T-helper 9 cell (primary cell): Measurements from ENCODE around the gene SALL1.

ENCODE experiments used
- DNase-seq: peaks from one replicate; pipeline ENCODE4 v3.0.0-alpha.2; 2020

SALL1 gene

DNA sequence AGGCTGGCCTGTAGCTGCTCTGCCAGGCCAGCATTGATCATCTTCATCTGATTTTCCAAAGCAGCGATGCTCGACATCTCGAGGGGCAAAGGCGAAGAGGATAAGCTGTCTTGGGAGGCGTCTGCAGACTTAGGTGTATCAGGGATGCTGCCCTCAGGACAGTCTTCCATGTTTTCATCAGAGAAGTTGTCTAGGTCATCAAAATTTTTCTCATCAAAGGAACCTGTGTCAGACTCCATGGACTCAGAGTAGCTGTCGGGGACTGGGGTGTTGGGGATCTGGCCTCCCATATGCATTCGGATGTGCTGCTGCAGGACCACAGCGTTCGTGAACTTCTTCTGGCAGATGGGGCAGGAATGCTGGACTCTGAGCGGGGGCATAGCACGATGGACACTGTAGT lies 11.5 kb downstream of the SALL1 start:
- no peak for DNase-seq

DNA sequence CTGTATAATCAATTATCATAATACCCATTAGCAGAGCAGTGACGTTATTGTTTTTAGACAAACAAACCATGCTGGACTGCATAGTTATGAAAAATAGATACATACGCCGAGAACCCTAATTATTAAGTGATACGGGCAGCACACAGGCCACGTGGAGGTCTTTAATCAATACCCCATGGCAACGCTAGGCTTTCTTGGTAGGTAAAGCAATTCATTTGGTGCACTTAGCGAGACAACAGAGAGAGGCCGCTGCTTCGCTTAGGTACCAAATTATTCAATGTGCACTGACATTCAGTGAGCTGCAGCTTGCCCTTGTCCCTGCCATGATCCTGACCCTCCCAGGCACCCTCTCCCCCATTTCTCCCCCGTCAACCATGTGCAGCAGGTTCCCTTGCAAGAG lies 12.9 kb downstream of the SALL1 start:
- DNase-seq: no peak

DNA sequence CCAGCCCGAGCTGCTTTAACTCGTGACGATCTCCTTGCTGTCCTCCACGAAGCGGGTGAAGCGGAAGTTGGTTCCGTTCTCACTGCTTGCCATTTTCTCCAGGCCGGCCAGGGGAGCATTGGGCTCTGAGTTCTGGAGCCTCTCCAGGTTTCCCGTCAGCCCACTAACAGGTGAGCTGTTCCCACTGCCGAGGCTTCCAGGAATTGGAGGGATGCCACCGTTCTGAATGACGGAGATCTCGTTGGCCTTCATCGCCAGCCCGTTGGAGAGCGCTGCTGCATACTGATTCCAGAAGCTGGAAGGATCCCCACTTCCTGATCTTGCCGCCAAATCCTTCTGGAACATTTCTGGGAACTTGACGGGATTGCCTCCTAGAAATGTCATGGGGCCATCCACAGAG lies 14.0 kb downstream of the SALL1 start:
- no peak for DNase-seq

DNA sequence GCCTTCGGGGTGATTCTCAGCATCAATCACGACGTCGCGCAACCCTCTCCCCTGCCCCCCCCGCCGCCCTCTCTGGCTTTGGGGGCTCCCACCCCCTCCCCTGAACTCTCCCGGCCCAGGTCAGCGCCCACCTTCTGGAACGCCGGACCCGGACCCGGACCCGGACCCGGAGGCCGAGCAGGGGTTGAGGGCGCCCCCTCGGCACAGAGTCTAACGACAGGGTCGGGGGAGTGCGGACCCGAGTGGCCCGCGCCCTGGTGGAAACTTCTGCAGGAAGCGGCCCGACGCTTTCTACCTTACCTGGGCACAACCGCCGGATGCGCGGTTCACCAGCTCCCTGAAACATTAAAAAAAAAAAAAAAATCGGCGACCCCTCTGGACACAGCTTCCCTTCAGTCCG lies 16.2 kb downstream of the SALL1 start:
- DNase-seq: no peak

DNA sequence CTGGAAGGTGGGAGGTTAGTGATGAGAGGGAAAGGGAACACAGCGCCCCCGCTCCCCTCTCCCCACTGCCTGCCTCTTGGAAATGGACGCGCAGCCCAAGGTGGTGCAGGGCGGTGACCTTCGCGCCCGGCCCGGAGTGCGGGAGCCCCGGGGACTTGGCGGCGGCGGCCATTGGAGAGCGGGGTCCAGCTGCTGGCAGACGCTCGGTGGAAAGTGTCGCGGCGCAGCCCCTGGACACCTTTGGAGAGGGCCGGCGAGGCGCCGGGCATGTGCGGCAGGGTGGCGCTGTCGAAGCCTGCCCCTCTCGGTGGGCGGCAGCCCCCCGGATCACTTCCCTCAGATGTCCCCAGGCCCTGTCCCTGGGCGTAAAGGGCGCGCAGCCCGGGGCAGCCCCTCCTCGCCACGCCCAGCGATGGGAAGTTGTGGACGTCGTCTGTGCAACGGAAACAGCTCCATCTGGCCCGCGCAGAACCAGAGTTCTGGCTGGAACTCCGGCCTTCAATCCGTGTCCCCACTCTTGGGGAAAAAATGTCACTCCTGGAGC lies 16.7 kb downstream of the SALL1 start:
- DNase-seq: no peak

DNA sequence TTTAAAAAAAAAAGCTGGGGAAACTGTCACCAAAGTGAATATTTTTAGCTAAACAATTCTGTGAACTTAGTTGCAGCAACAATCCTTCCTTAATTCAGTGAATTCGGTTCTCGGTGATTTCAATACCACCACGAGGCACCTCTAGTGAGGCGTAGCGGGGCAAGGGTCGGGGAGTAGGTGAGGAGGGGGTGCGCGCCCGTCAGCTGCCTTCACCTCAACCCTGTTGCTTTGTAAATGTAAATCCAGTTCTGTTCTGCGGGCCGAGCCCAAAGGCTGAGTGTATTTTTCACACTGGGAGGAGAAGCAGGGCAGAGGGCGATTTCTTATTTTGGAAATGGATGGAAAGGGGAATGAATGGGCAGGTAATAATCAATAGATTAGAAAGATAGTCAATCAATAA lies 17.4 kb downstream of the SALL1 start:
- DNase-seq: no peak

DNA sequence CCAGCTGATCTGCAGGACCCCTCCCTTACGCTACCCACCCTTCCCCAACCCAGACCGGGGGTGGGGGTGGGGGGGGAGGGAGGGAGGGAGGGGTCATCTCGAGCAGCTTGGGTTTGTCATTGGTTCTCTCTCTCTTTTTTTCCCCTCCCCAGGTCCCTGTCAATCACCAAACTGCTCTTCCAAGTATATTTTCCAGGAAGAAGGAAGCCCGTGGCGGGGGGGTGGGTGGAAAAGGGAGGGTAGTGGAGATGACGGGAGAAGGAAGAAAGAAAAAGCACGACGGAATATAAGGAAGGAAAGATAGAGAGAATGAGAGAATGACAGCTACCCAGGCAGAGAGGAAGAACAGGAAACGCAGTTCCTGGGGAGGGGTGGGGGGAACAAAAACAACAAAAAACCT lies 17.9 kb downstream of the SALL1 start:
- no peak for DNase-seq

DNA sequence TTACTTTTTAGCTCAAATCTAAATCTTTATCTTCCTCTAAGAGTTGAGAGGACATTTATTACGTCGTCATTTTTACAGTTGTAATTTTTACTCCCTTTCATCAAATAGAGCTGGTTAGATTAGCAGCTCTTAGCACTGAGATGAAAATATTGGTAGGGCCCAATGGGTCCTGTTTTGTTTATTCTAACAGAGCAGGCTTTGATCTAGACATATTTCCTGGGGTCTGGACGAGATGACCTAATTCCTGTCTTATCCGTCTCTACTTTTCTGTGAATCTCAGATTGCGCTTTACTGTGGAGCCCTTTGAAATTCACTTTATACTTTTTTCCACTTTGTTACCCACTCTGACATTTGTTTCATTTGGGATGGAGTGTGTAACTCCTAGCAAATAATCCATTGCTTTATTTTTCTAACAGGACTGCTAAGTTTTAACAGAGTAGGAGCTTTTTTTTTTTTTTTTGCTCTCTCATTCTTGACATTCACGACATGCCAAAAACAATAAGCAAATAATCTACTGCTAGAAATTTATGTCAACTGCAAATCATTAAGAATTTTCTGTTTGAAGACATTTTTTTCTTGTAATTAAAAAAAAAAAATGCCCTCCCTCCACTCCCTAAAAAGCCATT lies 18.5 kb downstream of the SALL1 start:
- no peak for DNase-seq

DNA sequence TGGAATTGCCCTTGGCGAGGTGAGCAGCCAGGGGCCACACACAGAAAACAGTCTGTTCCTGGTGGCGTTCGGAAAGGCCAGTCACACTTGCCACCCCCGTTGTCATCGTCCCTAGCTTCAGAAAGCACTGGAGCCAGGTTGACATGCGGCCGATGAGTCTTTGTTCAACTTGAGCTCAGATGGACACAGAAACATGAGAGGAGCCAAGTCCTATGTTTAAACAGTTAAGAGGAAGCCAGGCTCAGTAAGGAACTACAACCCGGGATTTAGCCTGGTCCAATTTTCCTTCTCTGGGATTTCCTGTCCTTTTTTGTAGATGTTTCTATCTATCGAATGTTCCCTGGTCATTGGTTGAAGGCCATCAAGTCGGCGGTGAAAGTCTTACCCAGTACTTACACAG lies 19.5 kb downstream of the SALL1 start:
- DNase-seq: no peak

DNA sequence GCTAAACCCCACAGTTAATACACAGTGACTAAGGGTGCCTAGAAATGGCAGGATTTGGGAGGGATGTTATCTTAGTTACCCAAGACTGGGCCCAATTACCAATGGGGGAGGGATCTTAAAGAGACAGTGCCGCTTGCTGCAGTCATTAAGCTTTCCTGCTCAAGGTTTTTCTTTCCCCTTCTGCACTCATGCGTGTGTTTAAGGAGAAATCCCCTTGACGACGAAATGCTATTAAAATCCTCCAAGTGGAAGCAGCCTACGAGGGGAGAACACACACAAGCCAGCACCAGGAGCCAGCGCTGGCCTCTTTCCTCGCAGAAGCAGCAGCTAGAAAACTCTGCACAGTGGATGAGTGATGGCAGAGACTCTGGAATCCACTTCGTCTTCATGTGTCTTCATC lies 22.0 kb downstream of the SALL1 start:
- no peak for DNase-seq

DNA sequence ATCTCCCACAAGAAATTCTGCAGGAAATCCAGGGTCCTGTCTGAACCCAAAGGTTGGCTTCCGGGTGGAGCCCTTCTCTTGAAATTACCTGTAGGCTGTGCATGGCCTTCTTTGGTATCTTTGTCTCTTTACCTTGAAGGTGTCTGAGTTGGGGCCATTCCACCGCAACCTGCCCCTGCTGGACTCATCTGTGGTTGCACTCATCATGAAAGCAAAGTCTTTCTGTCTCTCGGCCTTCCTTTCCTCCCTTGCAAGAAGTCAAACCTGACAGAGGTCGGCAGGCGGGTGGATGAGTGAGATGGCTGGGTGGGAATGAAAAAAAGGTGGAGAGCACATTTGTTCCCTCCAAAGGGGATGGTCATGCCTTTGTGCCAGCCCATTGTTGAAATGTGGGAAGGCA lies 25.1 kb downstream of the SALL1 start:
- DNase-seq: no peak

DNA sequence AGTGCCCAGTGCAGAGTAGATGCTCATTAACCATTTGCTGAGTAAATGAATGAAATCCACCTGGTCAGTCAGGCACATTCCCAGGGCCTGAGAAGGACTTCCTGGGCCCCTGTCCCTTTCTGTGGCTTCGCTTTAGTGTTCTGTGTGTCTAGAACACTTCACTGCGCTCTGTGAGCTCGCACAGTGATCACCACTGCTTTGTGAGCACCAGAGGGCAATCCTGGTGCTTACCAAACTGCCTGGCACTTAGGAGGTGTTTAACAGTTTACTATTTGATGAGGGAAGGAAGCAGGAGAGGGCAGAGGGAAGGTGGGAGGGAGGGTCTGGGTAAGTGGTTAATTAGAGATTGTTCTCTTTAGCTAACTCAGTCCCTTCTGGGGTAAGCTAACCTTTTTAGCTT lies 26.2 kb downstream of the SALL1 start:
- no peak for DNase-seq

DNA sequence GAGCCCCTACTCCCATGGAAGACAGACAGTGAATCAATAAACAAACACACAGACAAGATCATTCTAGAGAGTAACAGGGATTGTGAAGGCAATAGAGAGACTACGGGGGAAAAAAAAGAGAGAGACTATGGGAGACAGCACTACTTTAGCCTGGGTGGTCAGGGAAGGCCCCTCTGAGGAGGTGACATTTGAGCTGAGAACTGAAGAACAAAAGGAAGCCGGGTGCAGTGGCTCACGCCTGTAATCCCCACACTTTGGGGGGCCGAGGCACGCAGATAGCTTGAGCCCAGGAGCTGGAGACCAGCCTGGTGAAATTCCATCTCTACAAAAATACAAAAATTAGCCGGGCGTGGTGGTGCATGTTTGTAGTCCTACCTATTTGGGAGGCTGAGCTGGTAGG lies 29.2 kb downstream of the SALL1 start:
- DNase-seq: no peak

DNA sequence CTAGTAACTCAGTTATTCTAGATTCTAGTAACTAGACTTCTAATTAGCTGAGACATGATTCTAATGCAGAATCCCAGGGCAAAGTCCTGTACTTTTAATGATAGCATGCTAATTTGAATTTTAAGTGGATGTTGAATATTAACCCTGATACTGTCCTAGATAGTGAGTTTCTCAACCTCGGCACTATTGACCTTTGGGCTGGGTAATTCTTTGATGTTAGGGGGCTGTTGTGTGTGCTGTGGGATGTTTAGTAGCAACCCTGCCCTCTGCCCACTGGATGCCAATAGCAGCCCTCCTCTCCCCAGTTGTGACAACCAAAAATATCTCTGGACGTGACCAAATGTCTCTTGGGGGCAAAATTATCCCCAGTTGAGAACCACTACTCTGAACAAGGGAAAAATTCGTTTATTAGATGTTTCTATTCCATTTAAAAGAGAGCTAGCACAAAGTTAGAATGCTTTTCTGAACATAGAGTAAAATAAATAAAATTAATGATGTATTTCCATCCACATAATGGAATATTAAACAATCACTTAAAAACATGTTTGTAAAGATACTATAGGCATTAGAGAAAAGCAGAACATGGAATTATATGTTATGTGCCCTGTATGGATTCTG lies 30.2 kb downstream of the SALL1 start:
- DNase-seq: no peak

DNA sequence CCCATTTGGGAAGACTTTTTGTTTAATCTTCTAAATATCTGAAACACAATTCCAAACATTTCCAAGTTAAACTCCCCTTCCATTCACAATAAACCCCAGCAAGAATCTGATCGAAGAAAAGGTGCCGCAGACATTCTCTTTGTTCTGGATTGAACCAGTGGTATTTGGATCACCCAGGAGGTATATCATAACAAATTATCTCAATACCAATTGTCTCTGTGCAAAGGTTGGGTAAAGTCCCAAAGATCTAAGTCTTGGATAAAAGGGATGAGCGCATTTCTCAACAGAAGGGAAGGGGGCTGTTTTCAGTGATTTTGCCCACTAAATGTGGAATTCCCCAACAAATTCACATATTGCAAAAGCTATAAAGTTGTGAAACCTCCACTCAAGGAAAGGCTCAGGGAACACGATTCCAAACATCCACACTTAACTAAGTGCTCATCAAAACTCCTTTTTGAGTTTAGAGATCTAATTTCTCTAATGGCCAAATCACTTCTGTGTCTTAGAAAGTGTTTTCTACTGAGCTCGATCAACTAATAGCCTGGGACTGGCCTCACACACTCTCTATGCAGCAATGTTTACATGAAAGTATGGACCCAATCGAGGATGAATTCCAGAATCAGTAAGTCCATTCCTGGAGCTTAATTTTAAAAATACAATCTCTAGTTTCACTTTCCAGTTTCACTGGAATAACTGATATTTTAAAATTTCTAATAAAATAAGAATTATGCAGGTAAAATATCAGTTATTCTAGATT lies 30.9 kb downstream of the SALL1 start:
- no peak for DNase-seq

DNA sequence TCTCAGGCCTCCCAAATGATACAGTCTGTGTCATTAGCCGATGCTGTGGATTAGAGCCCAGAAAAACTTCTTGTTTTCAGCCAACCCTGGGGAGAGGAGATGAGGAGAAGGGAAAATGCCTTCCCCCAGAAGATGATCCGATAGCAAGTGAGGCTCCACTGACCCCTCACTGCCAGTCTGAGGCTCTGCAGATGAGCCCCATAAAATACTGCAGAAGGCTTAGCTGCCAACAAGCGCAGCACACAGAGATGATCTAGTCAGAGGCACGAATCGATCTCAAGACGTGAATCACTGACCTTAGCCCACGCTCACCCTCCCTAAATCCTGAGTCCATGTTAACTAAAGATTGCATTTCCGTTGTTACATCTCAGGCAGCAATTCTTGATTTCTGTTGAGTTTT lies 31.5 kb downstream of the SALL1 start:
- DNase-seq: no peak

DNA sequence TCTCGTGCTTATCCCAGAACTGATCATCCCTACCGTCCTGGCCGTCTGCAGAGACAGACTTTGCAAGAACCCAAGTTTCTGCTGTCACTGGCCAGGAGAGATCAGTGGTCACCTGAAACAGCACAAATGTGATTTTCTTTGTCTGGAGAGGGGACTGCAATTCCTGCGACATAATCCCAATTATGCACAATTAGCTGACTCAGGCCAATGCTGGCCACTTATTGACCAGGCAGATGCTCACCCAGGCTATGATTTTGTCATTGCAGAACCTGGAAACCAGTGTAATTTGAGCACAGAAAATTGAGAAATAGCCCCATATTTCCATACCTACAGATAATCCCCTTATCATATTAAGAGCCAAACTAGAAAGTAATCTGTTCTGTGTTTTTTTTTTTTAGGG lies 34.7 kb downstream of the SALL1 start:
- no peak for DNase-seq

DNA sequence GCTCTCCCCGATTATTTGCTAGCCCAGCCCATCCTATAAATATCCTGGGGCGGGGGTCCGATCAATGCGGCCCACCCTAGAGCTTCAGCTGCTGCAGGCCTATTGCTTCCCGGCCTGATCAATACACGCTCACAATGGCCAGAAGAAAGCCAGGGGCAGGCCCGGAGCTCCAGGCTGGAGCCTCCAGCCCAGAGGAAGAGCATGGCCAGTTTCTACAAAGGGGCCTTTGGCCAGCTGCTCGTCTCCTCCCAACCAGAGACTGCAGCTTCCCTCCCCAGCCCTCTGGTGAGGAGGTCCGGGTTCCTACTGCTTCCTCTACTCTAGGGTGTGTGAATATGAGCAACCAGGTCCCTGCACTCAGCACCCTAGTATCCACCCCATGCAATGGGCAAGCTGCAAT lies 36.7 kb downstream of the SALL1 start:
- DNase-seq: no peak

DNA sequence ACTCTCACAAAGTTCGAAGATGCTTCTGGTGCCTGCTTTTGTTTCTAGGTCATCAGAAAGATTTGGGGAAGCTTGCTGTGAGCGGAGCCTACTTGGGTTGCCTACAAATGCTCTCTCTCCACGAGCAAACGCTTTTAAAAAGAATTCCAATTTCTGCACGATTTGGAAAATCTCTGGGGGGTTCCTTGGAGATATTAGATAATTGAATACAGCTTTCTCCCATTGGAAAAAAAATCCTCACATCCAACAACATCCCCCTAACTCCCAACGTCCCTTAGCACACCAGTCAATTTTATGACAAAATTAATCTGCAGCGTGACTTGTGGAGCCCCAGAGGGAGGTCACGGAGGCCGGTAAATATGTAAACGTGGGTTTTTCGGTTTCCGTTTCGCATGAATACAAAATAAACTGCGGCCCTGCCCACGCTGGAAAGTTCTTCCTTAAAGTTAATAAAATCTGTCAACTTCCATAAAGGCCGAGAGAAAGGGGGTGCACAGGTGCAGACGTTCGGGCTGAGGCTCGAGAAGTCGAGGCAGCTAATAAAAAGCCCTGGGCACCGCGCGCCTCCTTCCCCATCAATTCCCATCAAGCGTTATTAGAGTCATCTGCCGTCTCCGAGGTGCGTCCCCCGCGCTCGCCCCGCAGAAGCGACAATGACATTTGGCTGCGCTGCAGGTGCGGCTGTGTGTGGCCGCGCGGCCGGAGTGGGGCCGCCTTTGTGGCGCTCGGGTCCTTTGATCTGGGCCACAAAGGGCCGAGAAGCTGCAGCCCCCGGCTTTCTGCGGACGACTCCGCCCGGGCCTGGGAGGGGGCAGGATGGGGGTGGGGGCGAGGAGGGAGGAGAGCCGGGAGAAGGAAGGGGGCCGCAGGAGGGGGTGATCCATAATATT lies 37.6 kb downstream of the SALL1 start:
- no peak for DNase-seq

DNA sequence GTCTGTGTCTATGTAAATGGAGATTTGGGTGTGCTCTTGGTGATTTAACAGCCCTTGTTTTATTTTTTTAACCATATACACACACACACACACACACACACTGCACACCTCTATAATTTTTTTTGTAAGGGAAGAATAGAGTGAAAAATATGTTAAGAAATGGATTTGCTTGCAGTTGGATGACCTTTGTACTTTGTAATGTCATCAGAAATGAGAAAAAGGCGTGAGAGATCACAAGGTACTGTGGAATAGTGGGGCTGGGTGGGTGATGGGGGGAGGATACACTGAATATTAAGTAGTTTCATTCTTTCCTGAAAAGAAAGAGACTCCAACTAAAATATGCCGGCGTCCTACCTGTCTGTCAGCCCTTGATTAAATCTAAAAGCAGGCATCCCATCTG lies 38.7 kb downstream of the SALL1 start:
- DNase-seq: no peak

DNA sequence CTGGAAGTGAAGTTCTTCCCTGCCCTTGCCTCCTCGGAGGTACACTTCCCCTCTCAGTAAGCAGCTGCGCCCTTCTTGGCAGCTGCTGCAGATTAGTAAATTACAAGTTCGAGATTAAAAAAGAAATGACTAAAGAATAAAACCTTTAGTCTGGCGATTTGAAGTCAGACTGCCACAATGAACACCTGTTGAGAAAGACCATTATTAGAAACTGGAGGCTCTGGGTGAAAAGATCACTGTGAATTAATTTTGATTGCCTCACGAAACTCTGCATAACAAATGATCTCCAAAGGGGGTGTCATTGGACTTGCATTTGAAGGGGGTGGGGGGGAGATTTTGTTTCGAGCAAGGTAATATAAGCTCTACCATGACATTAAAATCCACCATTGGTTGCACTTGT lies 39.3 kb downstream of the SALL1 start:
- DNase-seq: no peak

DNA sequence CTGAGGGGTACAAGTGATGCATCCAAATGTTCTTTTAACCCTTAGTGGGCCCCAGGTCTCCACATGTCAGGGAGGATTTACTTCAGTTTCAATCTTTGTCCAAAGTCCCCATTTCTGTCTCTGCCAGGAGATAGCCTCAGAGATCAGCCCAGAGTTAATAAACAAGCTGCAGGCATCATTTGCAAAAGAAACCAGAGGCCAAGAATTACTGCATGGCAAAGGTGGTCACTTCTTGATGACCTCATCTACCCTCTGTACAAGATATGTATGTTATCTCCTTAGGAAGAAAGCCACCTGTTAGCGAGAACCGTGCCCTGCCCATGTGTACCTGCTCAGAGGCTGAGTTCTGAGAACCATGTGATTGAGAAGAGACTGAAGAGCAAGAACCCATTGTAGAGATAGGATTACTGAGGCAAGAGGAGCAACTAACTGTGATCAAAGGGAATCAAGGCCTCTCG lies 40.3 kb downstream of the SALL1 start:
- DNase-seq: no peak

DNA sequence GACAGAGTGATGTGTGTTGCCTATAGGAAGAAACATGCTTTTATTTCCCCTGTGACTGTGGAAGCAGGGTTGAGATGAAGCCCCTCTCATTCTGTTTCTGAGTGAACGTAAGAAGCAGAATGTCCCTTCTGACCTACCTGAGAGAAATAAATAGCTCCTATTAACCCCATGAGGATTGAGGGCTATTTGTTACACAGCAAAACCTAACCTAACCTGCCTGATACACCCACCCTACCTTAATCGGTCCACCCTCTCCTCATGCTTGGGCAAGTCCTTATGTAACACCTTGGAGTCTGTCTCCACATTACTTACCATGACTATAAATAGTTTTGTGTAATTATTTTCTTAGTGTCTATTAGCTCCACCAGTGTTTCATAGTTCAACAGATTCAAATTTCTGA lies 41.9 kb downstream of the SALL1 start:
- no peak for DNase-seq
